ENCODE results near the gene FBXO47.

The FBXO47 gene

GRCh38 chr17:38892620-38893019, 74.6 kb downstream of the FBXO47 start:
- TF ChIP-seq CTCF (conservative IDR thresholded peaks at IDR 0.05; ENCODE audit: control insufficient read depth, insufficient read depth, low read depth, low read length) = no peak
- no peak overlapping the region for H3K4me3 ChIP-seq (ENCODE audit: control insufficient read depth, low read depth, low read length)
- DNase-seq (ENCODE audit: low read depth) = no peak

- H3K4me3 ChIP-seq (ENCODE audit: control insufficient read depth, low read depth, low read length) = no peak overlapping the region
- TF ChIP-seq CTCF (conservative IDR thresholded peaks at IDR 0.05; ENCODE audit: control insufficient read depth, insufficient read depth, low read depth, low read length) = no peak
- DNase-seq (ENCODE audit: low read depth) = no peak
Measured at GRCh38 chr17:38892083-38892482, 75.1 kb downstream of the FBXO47 start.

- H3K4me3 ChIP-seq (ENCODE audit: control insufficient read depth, low read depth, low read length) = no peak overlapping the region
- no peak for DNase-seq (ENCODE audit: low read depth)
- TF ChIP-seq CTCF (conservative IDR thresholded peaks at IDR 0.05; ENCODE audit: control insufficient read depth, insufficient read depth, low read depth, low read length) = no peak
Measured at GRCh38 chr17:38891441-38891840, 75.8 kb downstream of the FBXO47 start.

GRCh38 chr17:38890410-38890746, 76.8 kb downstream of the FBXO47 start:
- no peak for DNase-seq (ENCODE audit: low read depth)
- TF ChIP-seq CTCF (conservative IDR thresholded peaks at IDR 0.05; ENCODE audit: control insufficient read depth, insufficient read depth, low read depth, low read length) = no peak
- no peak overlapping the region for H3K4me3 ChIP-seq (ENCODE audit: control insufficient read depth, low read depth, low read length)

GRCh38 chr17:38889745-38890409, 77.3 kb downstream of the FBXO47 start:
- no peak overlapping the region for H3K4me3 ChIP-seq (ENCODE audit: control insufficient read depth, low read depth, low read length)
- no peak for TF ChIP-seq CTCF (conservative IDR thresholded peaks at IDR 0.05; ENCODE audit: control insufficient read depth, insufficient read depth, low read depth, low read length)
- no peak for DNase-seq (ENCODE audit: low read depth)

- no peak overlapping the region for H3K4me3 ChIP-seq (ENCODE audit: control insufficient read depth, low read depth, low read length)
- no peak for TF ChIP-seq CTCF (conservative IDR thresholded peaks at IDR 0.05; ENCODE audit: control insufficient read depth, insufficient read depth, low read depth, low read length)
- no peak for DNase-seq (ENCODE audit: low read depth)
Measured at GRCh38 chr17:38888842-38889241, 78.4 kb downstream of the FBXO47 start.

- TF ChIP-seq CTCF (conservative IDR thresholded peaks at IDR 0.05; ENCODE audit: control insufficient read depth, insufficient read depth, low read depth, low read length) = no peak
- H3K4me3 ChIP-seq (ENCODE audit: control insufficient read depth, low read depth, low read length) = no peak overlapping the region
- no peak for DNase-seq (ENCODE audit: low read depth)
Measured at GRCh38 chr17:38886643-38887010, 80.6 kb downstream of the FBXO47 start.

Measured in fibroblast of mammary gland (primary cell).